Heart left ventricle (tissue), 16 donors: ENCODE measurements around the gene SMC3. TPM values are rescaled to one million over a fixed set of nuclear protein-coding genes. Genes with fewer than 3 reads are reported as not detected.

Experiments used
- ATAC-seq, 4 donors: fragments of 200-7000 bp; cut with Tn5 transposase; one replicate each; pipeline ENCODE4 v1.9.1; 2020 to 2022; ENCODE audit warnings: moderate library complexity in 4 of 4, mild to moderate bottlenecking in 3 of 4, moderate number of reproducible peaks in 1 of 4
- DNase-seq, 5 donors: peaks; one replicate each; pipeline ENCODE4 v3.0.0-alpha.2; 2020
- H3K27ac ChIP-seq, 12 donors: fragments of 200-600 bp; sonication (generic) in 4 of 12; one replicate each; pipeline versions ENCODE4 v1.5.0 to v1.8.0; 2016 to 2022; ENCODE audit warnings: mild to moderate bottlenecking in 2 of 12
- H3K27me3 ChIP-seq, 9 donors: fragments of 200-600 bp; sonication (generic) in 2 of 9; one replicate each; pipeline versions ENCODE4 v1.5.1 to v1.8.0; 2016 to 2022; ENCODE audit warnings: mild to moderate bottlenecking in 3 of 9
- H3K36me3 ChIP-seq, 9 donors: fragments of 200-600 bp; sonication (generic) in 2 of 9; one replicate each; pipeline versions ENCODE4 v1.5.0 to v1.8.0; 2018 to 2022; ENCODE audit warnings: mild to moderate bottlenecking in 2 of 9
- H3K4me1 ChIP-seq, 12 donors: fragments of 200-600 bp; sonication (generic) in 4 of 12; one replicate each; pipeline versions ENCODE4 v1.5.0 to v1.8.0; 2016 to 2022; ENCODE audit warnings: mild to moderate bottlenecking in 3 of 12
- H3K4me3 ChIP-seq, 12 donors: fragments of 200-600 bp; sonication (generic) in 4 of 12; one replicate each; pipeline versions ENCODE4 v1.5.0 to v1.8.0; 2017 to 2022; ENCODE audit warnings: mild to moderate bottlenecking in 9 of 12, moderate library complexity in 4 of 12
- H3K9me3 ChIP-seq, 12 donors: fragments of 200-600 bp; sonication (generic) in 4 of 12; one replicate each; pipeline versions ENCODE4 v1.5.0 to v1.8.0; 2016 to 2022; ENCODE audit warnings: mild to moderate bottlenecking in 1 of 12
- POLR2A ChIP-seq, 2 donors: fragments of 450-650 bp; IDR thresholded peaks; one replicate each; pipeline ENCODE4 v1.6.1; 2017; ENCODE audit warnings: antibody characterized with exemption in 2 of 2, mild to moderate bottlenecking in 2 of 2, moderate library complexity in 2 of 2
- WGBS, 4 donors: extraction: QIAGEN DNeasy Blood & Tissue Kit in 2 of 4; methylation state at CpG; one replicate each; pipeline versions ENCODE4 v1.1.5 to v1.1.7; 2013 to 2018; 5-methylcytosine and 5-hydroxymethylcytosine counted together
- intact Hi-C, 10 donors: fragments of 100-400 bp; cut with DNase I; formaldehyde crosslinking; loops; one replicate each; pipeline versions ENCODE4 v1.11.1 to v1.14.2; 2022
- polyA plus RNA-seq, 2 donors: library from polyadenylated mRNA; stranded (reverse); fragments of 200-250 nt; gene quantifications; one replicate each; pipeline ENCODE4 v1.2.3, GENCODE V29; 2013
- total RNA-seq, 9 donors: library from RNA; depleted of rRNA in 2 of 9; stranded (reverse); fragments of >200 nt in 2 of 9; fragmentation: NEBNext Ultra II Directional in 3 of 9; extraction: Animal tissue kit (Norgen Biotek cat#: 25700) in 3 of 9; gene quantifications; one replicate each; pipeline versions ENCODE4 v1.1.0 to v1.2.4, GENCODE V29; 2016 to 2023
- TF ChIP-seq, protein P1 (sequence below), 12 donors: fragments of 200-600 bp; sonication (generic) in 4 of 12; IDR thresholded peaks; one replicate each; pipeline versions ENCODE4 v1.5.0 to v1.8.0; 2018 to 2022; ENCODE audit warnings: antibody characterized with exemption in 12 of 12, mild to moderate bottlenecking in 5 of 12
- donor health status: ischemic (EF 13 %, LVEDD 7.1; RV severe dilation, severe dysfunction).
- donor health status: healthy with polysubstance abuse.
- donor health status: DM: no; HTN: yes; CAD: no.
- donor health status: DM: no; HTN: no; CAD: no.
- donor health status: ischemic (EF 25% LVEDD 6.9; RV normal size, moderate dysfunction).
- donor health status: ischemic (EF 25% LVEDD 5.7; RV mildly dilated, moderate dysfunction).
- donor health status: healthy.
- donor health status: DM: yes; HTN: yes; CAD: no.
- donor health status: ischemic (EF 35%, LVEDD 5.7; RV mildly dilated, moderate dysfunction).
- donor health status: nonischemic (EF 11% LVEDD 7.7; RV severe dilation, severe dysfunction).
- donor health status: DM: yes; HTN: yes; CAD: no.
- donor health status: PGD.
- donor health status: ischemic (EF 29% LVEDD 5.4; RV normal size, mild dysfunction).
- donor health status: nonischemic (EF 23%, LVEDD 6.1; RV moderate dilation, normal function).

Gene SMC3
- total and polyA plus RNA-seq, 11 donors: 12.0 to 29.2 (median 19.6) TPM

DNA sequence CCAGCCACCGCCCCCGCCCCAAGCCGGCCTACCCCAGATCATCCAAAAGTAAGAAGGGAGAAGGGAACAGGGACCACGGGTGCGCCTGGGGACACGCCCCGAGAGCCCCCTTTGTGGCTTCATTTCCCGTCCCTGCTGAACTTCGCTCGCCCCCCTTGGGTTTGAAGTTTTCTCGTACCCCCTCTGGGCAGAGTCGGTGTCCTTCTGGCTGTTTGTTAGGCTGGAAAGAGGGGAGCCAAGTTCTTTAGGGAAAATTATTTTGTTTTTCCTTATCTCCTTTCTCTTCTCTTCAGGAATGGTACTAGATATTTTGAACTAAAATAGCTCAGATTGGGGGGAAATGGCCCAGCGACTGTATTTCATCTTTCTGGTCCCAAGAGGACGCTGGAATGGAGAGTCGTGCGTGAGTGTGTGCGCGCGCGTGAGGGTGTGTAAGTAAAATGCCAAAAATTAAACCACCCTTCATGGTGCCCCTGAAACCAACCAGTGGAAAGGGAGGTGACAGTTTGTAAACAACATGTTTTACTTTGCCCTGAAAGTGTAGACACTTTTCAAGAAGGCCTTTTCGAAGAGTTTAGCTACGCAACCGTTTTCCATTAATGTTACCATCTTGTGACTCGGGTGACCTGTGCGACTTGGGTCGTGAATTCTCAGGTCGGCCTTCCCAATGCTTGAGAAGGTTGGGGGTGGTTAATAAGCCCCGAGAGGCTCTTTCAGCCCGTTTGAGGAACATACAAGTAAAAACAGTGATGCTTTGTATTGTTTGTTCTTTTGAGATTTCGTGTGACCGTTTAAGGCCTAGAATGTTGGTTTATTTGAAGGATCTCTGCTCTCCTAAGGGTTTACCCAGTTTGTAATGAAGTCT, 77.3 kb downstream of the SMC3 start:
- no peak for ATAC-seq
- TF ChIP-seq, protein P1, sequence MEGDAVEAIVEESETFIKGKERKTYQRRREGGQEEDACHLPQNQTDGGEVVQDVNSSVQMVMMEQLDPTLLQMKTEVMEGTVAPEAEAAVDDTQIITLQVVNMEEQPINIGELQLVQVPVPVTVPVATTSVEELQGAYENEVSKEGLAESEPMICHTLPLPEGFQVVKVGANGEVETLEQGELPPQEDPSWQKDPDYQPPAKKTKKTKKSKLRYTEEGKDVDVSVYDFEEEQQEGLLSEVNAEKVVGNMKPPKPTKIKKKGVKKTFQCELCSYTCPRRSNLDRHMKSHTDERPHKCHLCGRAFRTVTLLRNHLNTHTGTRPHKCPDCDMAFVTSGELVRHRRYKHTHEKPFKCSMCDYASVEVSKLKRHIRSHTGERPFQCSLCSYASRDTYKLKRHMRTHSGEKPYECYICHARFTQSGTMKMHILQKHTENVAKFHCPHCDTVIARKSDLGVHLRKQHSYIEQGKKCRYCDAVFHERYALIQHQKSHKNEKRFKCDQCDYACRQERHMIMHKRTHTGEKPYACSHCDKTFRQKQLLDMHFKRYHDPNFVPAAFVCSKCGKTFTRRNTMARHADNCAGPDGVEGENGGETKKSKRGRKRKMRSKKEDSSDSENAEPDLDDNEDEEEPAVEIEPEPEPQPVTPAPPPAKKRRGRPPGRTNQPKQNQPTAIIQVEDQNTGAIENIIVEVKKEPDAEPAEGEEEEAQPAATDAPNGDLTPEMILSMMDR (IDR thresholded peaks at IDR 0.05): no peak
- TF ChIP-seq POLR2A (IDR thresholded peaks at IDR 0.05): no peak
- no peak for DNase-seq
- peak overlapping the region; percentile 54 to 75 (median 64) for H3K4me3 ChIP-seq
- 14 to 22% (median 20%) methylated on average over 28 to 31 of the region's 31 CpGs for WGBS, 4 donors
- peaks cover 0 to 30% (median 11%) of the 10 kb centered on the region in 12 donors for H3K4me1 ChIP-seq
- H3K36me3 ChIP-seq: no peaks in the 10 kb centered on the region
- H3K27me3 ChIP-seq: peaks cover 0 to 77% (median 24%) of the 10 kb centered on the region in 9 donors
- peak overlapping the region; percentile 82 to 96 (median 92) for H3K27ac ChIP-seq
- H3K9me3 ChIP-seq: no peaks in the 10 kb centered on the region
- intact Hi-C loops: loop anchor here in 7 of 10 donors (5.0 to 10.0 kb wide), 2 partner anchors 37 to 120 kb away; no protein-coding TSS in a partner anchor

DNA sequence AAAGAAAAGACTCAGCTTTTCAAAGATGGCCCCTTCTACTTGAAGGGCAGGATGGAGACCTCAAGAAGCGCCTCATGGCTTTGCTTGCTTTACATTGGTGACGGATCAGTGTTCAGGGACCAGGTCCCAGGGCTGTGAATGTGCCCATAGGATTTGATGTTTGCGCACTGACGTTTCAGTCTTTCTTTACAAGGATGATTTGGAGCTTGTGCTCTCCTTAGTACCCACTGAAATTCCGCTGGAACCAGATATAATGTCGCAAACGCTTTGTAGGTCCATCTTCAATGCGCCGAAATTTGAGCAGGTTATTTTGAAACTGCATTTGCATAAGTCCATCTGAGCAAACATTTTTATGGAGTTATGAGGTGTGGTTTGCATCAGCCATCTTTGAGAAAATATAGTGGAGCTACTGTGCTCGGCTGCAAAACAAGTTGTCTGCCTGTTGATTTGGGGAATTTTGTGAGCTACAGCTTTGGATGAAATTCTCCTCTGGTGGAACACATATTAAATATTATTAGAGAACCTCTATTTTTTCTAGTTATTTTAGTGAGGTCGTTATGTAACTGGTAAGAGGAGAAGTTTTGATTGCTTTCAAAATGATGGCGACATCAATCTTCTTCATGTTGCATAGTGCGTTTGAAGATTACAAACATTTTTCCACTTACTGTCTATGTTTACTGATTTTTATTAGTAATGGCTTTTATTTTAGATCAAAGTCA, 79.1 kb downstream of the SMC3 start:
- intact Hi-C loops: loop anchor here in 5 of 10 donors (5.0 to 10.0 kb wide), 2 partner anchors 36 to 118 kb away; no protein-coding TSS in a partner anchor
- Histone ChIP-seq H3K4me3 (peak overlapping the region; percentile 54 to 75 (median 64)), H3K27me3 (peaks cover 0 to 75% (median 24%) of the 10 kb centered on the region in 9 donors), H3K27ac (peak overlapping the region; percentile 82 to 96 (median 92)), H3K36me3 (no peaks in the 10 kb centered on the region), H3K9me3 (no peaks in the 10 kb centered on the region), H3K4me1 (peaks cover 0 to 33% (median 11%) of the 10 kb centered on the region in 12 donors)
- DNase-seq (no peak), ATAC-seq (peak in 1 of 4 donors; percentile 32)
- 40 to 59% (median 56%) methylated on average over 13 of the region's 13 CpGs for WGBS, 4 donors
- TF ChIP-seq POLR2A (IDR thresholded peaks at IDR 0.05): peak in 1 of 2 donors; percentile 53
- TF ChIP-seq, protein P1 (IDR thresholded peaks at IDR 0.05): no peak

DNA sequence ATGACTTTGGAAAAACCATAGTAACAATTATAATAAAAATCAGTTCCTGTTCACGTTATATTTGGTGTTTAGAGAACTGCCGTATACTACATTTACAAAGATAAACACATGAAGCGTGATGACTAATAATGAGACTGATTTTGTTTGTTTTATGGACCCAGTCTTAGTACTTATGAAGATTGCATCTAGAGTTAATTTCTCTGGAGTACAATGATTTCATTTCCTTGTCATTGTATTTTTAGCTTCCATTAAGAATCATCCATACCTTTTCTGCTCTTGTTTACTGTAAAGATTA, 79.6 kb downstream of the SMC3 start:
- Histone ChIP-seq H3K9me3 (no peaks in the 10 kb centered on the region), H3K27ac (peak overlapping the region in 11 of 12 donors; percentile 82 to 96 (median 92))

More for the DNA sequence above, 79.6 kb downstream of the SMC3 start:
- H3K36me3 ChIP-seq: no peaks in the 10 kb centered on the region
- ATAC-seq (no peak), DNase-seq (no peak)
- WGBS, 4 donors: 45 to 65% (median 50%) methylated on average over 3 of the region's 3 CpGs
- peak overlapping the region in 11 of 12 donors; percentile 54 to 75 (median 65) for H3K4me3 ChIP-seq
- TF ChIP-seq POLR2A (IDR thresholded peaks at IDR 0.05): no peak
- TF ChIP-seq, protein P1 (IDR thresholded peaks at IDR 0.05): no peak
- peaks cover 0 to 31% (median 11%) of the 10 kb centered on the region in 12 donors for H3K4me1 ChIP-seq
- peaks cover 0 to 71% (median 24%) of the 10 kb centered on the region in 9 donors for H3K27me3 ChIP-seq
- intact Hi-C loops: loop anchor here in 5 of 10 donors (5.0 to 10.0 kb wide), 2 partner anchors 35 to 118 kb away; no protein-coding TSS in a partner anchor
